NB4 (cell line): ENCODE data around the gene GNAI1.

ENCODE experiments used
- DNase-seq: peaks from one replicate; pipeline ENCODE4 v3.0.0; 2010; ENCODE audit warnings: low read depth
- H3K4me3 ChIP-seq: one replicate; pipeline ENCODE4 v1.5.1; 2011; ENCODE audit warnings: mild to moderate bottlenecking, low read depth, low read length, moderate library complexity
- CTCF ChIP-seq: IDR thresholded peaks from one replicate; pipeline ENCODE4 v1.5.1; 2012; ENCODE audit warnings: low read depth, low read length
- MAX ChIP-seq: IDR thresholded peaks from 2 replicates; pipeline ENCODE4 v1.6.1; 2011; ENCODE audit warnings: low read depth, low read length
- MYC ChIP-seq: IDR thresholded peaks from 2 replicates; pipeline ENCODE4 v1.6.1; 2011; ENCODE audit warnings: low read depth, low read length
- POLR2A ChIP-seq: IDR thresholded peaks from 2 replicates; pipeline ENCODE4 v1.6.1; 2011; ENCODE audit warnings: mild to moderate bottlenecking; ENCODE audit not compliant: insufficient read length; ENCODE audit errors: extremely low read depth

GNAI1 gene

GRCh38 chr7:80159802-80160201 is 25.2 kb downstream of the GNAI1 start:
- DNase-seq = no peak
- no peak overlapping the region for H3K4me3 ChIP-seq
- TF ChIP-seq MYC (no peak), CTCF (no peak), POLR2A (no peak), MAX (no peak)

- no peak overlapping the region for H3K4me3 ChIP-seq
- DNase-seq = no peak
- no peak for TF ChIP-seq MYC
- no peak for TF ChIP-seq CTCF
- TF ChIP-seq POLR2A = no peak
- no peak for TF ChIP-seq MAX
Observed at GRCh38 chr7:80161466-80161865, 26.8 kb downstream of the GNAI1 start.

- no peak for TF ChIP-seq MYC
- TF ChIP-seq CTCF = no peak
- no peak for TF ChIP-seq POLR2A
- TF ChIP-seq MAX = no peak
- no peak overlapping the region for H3K4me3 ChIP-seq
- no peak for DNase-seq
Observed at GRCh38 chr7:80165177-80165576, 30.5 kb downstream of the GNAI1 start.

GRCh38 chr7:80170445-80170844 is 35.8 kb downstream of the GNAI1 start:
- H3K4me3 ChIP-seq = no peak overlapping the region
- no peak for DNase-seq
- no peak for TF ChIP-seq CTCF
- TF ChIP-seq POLR2A = no peak
- TF ChIP-seq MAX = no peak
- no peak for TF ChIP-seq MYC

- DNase-seq = no peak
- H3K4me3 ChIP-seq = no peak overlapping the region
- TF ChIP-seq MYC = no peak
- TF ChIP-seq CTCF = no peak
- no peak for TF ChIP-seq MAX
- no peak for TF ChIP-seq POLR2A
Observed at GRCh38 chr7:80172387-80172786, 37.8 kb downstream of the GNAI1 start.

GRCh38 chr7:80175744-80176143 is 41.1 kb downstream of the GNAI1 start:
- H3K4me3 ChIP-seq = no peak overlapping the region
- no peak for DNase-seq
- TF ChIP-seq CTCF = no peak
